ENCODE measurements around the gene DAB1. TPM values are rescaled to one million over a fixed set of nuclear protein-coding genes. Genes with fewer than 3 reads are reported as not detected.

Gene DAB1
- total RNA-seq, 1 donor from 2014 or later, result not detected

DNA sequence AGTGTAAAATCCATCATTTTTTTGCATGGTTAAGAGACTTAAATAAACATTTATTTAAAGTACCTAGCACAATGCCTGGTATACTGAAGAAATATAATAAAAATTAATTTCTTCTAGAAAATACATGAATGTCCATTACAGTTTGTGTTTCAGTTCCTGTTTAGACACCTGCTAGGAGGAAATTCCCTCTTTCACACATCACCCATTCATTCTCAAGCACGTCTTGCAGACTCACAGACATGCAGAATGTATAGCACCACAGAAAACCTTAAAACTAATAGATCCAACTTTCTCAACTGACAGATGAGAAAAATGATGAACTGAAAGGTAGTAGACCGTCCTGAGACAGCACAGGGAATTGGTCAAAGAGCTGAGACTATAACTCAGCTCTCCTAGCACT, 285.9 kb downstream of the DAB1 start:
- no peak overlapping the region for H3K4me3 ChIP-seq (ENCODE audit: low read depth, low read length)
- TF ChIP-seq, protein P1, sequence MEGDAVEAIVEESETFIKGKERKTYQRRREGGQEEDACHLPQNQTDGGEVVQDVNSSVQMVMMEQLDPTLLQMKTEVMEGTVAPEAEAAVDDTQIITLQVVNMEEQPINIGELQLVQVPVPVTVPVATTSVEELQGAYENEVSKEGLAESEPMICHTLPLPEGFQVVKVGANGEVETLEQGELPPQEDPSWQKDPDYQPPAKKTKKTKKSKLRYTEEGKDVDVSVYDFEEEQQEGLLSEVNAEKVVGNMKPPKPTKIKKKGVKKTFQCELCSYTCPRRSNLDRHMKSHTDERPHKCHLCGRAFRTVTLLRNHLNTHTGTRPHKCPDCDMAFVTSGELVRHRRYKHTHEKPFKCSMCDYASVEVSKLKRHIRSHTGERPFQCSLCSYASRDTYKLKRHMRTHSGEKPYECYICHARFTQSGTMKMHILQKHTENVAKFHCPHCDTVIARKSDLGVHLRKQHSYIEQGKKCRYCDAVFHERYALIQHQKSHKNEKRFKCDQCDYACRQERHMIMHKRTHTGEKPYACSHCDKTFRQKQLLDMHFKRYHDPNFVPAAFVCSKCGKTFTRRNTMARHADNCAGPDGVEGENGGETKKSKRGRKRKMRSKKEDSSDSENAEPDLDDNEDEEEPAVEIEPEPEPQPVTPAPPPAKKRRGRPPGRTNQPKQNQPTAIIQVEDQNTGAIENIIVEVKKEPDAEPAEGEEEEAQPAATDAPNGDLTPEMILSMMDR (conservative IDR thresholded peaks at IDR 0.05; ENCODE audit: low read depth, low read length), result no peak
- no peak for DNase-seq (ENCODE audit: low read depth)

DNA sequence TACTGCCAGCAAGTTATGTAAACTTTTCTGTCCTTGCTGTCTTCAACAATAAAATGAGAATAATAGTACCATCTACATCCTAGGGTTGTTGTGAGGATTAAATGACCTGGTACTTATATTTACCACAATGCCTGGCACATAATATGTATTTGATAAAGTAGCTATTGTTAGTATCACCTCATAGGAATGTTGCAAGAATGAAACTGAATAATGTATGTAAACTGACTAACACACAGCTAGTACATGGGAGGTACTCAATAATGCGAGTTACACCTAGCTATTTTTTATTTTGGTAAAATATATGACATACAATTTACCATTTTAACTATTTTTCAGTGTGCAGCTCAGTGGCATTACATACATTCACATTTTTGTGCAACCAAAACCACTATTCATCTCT, 289.1 kb downstream of the DAB1 start:
- no peak for DNase-seq (ENCODE audit: low read depth)
- H3K4me3 ChIP-seq (ENCODE audit: low read depth, low read length), result no peak overlapping the region
- TF ChIP-seq, protein P1 (conservative IDR thresholded peaks at IDR 0.05; ENCODE audit: low read depth, low read length), result no peak

DNA sequence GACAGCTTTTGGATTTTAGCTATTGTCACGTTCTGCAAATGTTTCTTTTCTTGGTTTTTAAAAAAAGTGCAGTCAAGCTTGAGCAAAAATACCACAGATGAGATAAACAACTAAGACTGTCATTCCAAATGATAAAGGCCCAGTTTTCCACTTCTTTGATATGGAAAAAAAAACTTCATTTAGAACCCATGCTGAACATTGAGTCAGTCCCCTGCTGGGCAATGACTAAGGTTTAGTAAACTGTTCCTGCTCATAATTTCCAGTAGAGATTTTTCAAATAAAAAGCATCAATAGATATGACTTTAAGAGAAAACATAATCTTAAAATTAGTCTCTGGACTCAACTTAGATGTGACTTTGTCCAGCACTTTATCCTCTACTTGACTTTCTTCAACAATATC, 290.2 kb downstream of the DAB1 start:
- DNase-seq (ENCODE audit: low read depth), result no peak
- no peak overlapping the region for H3K4me3 ChIP-seq (ENCODE audit: low read depth, low read length)
- TF ChIP-seq, protein P1 (conservative IDR thresholded peaks at IDR 0.05; ENCODE audit: low read depth, low read length), result no peak

DNA sequence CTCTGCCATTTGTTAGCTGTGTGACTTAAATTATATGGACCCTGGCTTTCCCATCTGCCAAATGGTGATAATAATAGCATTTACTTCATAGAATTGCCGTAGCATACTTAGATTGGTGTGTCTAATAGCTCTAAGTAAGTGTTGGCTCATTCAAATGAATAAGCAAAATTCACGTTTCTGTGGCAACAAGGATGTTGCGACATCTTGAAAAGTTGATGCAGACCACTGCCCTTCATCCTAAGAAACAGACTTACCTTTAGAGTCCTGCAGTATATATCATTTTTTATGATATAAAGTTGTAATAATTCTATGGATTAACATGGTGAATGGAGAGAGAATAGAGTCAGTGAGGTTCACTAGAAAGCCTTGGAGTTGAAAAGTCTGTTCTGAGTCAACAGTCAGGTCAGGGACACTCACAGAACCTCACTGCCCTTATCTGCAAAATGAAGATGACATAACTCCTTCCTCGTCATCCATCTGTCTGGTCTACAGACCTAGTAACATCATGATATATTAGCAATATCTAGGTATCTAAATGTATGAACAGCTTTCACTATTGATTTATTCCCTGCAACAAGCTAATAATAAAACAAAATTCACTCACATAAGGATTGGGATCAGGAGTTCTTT, 290.8 kb downstream of the DAB1 start:
- TF ChIP-seq, protein P1 (conservative IDR thresholded peaks at IDR 0.05; ENCODE audit: low read depth, low read length), result no peak
- DNase-seq (ENCODE audit: low read depth), result no peak
- H3K4me3 ChIP-seq (ENCODE audit: low read depth, low read length), result no peak overlapping the region

DNA sequence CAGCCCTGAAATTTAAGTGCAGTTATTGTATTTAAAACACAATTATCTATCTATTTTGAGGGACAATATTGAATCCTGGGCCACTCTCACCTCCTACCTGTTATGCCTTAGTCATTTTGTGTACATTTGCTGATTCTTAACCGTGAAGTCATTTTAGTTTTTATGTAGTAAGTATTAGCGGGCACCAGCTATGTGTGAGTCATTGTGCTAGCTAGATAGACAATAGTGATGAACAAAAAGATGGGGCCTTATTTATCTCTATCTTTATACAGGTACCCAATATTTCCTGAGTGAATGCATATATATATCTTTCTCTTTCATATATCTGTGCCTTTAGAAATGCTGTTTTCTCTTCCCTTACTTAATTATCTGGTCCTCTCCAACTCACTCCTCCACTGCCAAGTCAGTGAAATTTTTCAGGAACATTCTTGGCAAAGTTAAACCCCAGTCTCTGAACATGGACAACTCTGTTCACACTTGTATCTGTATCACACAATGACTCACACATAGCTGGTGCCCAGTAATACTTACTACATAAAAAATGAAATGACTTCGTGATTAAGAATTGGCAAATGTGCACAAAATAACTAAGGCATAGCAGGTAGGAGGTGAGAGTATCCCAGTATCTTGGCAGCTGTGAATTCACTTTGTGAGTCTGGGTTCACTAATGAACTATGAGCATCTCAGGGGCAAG, 292.0 kb downstream of the DAB1 start:
- no peak overlapping the region for H3K4me3 ChIP-seq (ENCODE audit: low read depth, low read length)
- DNase-seq (ENCODE audit: low read depth), result no peak
- TF ChIP-seq, protein P1 (conservative IDR thresholded peaks at IDR 0.05; ENCODE audit: low read depth, low read length), result no peak

DNA sequence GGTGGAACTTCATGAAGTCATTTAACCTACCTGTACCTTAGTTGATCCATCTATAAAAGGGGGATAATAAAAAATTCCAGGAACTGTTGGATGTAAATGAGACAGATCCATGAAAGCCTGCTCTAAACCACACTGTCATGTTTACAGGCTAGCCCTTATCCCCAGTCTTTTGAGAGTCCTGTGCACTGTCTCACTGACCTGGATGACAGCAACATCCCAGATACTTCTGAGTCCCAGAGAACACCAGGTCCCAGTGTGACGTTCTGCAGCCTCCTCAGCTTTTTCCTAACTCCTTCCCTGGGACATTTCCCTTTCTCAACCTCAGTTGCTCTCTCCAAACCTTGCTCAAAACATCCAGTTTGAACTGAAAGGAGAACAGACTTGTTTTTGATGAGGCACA, 292.6 kb downstream of the DAB1 start:
- TF ChIP-seq, protein P1 (conservative IDR thresholded peaks at IDR 0.05; ENCODE audit: low read depth, low read length), result no peak
- DNase-seq (ENCODE audit: low read depth), result no peak
- H3K4me3 ChIP-seq (ENCODE audit: low read depth, low read length), result no peak overlapping the region

DNA sequence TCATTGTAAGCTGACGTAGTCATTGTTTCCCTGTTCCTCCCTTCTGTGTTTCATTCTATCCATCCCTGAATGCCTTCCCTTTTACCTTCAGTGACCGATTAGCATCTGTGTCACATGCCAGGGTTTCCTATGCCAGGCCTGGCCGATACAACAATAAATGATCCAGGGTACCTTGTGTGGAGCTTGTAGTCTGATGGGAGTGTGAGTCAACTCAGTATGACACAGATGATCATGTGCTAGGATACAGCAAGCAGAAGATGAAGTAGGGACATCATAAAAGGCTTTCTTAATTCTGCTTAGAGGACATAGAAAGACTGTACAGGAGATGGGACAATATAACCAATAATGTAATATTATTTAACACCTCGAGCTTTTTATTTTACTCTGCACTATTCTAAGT, 294.0 kb downstream of the DAB1 start:
- no peak for DNase-seq (ENCODE audit: low read depth)
- TF ChIP-seq, protein P1 (conservative IDR thresholded peaks at IDR 0.05; ENCODE audit: low read depth, low read length), result no peak

More for the DNA sequence above, 294.0 kb downstream of the DAB1 start:
- no peak overlapping the region for H3K4me3 ChIP-seq (ENCODE audit: low read depth, low read length)

Data from epithelial cell of proximal tubule (primary cell).